Activated CD4-positive, alpha-beta memory T cell treated with anti-CD3 and anti-CD28 coated beads, Interleukin-2, amount 10 ng/mL, durations not matched to agents 7 days and 5 days (primary cell): ENCODE measurements around the gene TYW3. TPM values are rescaled to one million over a fixed set of nuclear protein-coding genes. Genes with fewer than 3 reads are reported as not detected.
"Not testable (repeated sequence)": the region's sequence is repeated elsewhere in the genome, so short reads cannot be mapped to it uniquely, and the experiment has no call there.

Experiments
- CTCF ChIA-PET: fragments of 350-600 bp; sonication (Branson Sonifier 250); formaldehyde crosslinking; loops from one replicate; lab custom pipeline; 2021; ENCODE audit warnings: antibody characterized with exemption, inconsistent platforms; lab: Charles Lee
- POLR2A ChIA-PET: fragments of 350-600 bp; sonication (Branson Sonifier 250); formaldehyde crosslinking; loops from one replicate; lab custom pipeline; 2021; ENCODE audit warnings: antibody characterized with exemption; lab: Charles Lee
- DNase-seq: peaks from one replicate; pipeline ENCODE4 v3.0.0-alpha.2; 2020
- H3K27ac Mint-ChIP-seq: one replicate; pipeline ENCODE4 v1.8.0; 2021; ENCODE audit warnings: mild to moderate bottlenecking, mixed read lengths
- H3K27me3 Mint-ChIP-seq: one replicate; pipeline ENCODE4 v1.8.0; 2021; ENCODE audit warnings: mixed read lengths
- H3K36me3 Mint-ChIP-seq: one replicate; pipeline ENCODE4 v1.8.0; 2021; ENCODE audit warnings: low read depth, mixed read lengths
- H3K4me1 Mint-ChIP-seq: one replicate; pipeline ENCODE4 v1.8.0; 2021; ENCODE audit warnings: mixed read lengths
- H3K4me3 Mint-ChIP-seq: one replicate; pipeline ENCODE4 v1.8.0; 2021; ENCODE audit warnings: mild to moderate bottlenecking, mixed read lengths
- H3K9me3 Mint-ChIP-seq: one replicate; pipeline ENCODE4 v1.8.0; 2021; ENCODE audit warnings: mixed read lengths
- total RNA-seq, 2 experiments: library from RNA; stranded (reverse); gene quantifications; one replicate each; pipeline ENCODE4 v1.2.3, GENCODE V29; 2021

Gene TYW3
- total RNA-seq, 2 experiments from 2014 or later: 16.0 to 16.3 TPM

- H3K27ac Mint-ChIP-seq: peak overlapping the region; percentile 98
- DNase-seq: peak; percentile 40
- peak overlapping the region; percentile 92 for H3K4me3 Mint-ChIP-seq
- H3K9me3 Mint-ChIP-seq: no peaks in the 10 kb centered on the region
- ChIA-PET POLR2A (interaction anchor here (1.0 to 3.1 kb wide), 7 partner anchors 11 to 1053 kb away, joined by 3 to 11 read pairs (median 5); partner anchors contain the start of genes FPGT, LRRIQ3 and RABGGTB), CTCF (interaction anchor here (0.6 to 3.2 kb wide), 12 partner anchors 8 to 656 kb away, joined by 3 to 31 read pairs (median 3); partner anchors contain the start of genes FPGT and LRRIQ3)
- H3K27me3 Mint-ChIP-seq: no peaks in the 10 kb centered on the region
- H3K4me1 Mint-ChIP-seq: peaks cover 44% of the 10 kb centered on the region
- H3K36me3 Mint-ChIP-seq: peaks cover 25% of the 10 kb centered on the region
These were observed 892 bp downstream of the TYW3 start for GRCh38 chr1:74733604-74734484.

- DNase-seq: no peak
These were observed 4.4 kb downstream of the TYW3 start for GRCh38 chr1:74737333-74737732.

DNA sequence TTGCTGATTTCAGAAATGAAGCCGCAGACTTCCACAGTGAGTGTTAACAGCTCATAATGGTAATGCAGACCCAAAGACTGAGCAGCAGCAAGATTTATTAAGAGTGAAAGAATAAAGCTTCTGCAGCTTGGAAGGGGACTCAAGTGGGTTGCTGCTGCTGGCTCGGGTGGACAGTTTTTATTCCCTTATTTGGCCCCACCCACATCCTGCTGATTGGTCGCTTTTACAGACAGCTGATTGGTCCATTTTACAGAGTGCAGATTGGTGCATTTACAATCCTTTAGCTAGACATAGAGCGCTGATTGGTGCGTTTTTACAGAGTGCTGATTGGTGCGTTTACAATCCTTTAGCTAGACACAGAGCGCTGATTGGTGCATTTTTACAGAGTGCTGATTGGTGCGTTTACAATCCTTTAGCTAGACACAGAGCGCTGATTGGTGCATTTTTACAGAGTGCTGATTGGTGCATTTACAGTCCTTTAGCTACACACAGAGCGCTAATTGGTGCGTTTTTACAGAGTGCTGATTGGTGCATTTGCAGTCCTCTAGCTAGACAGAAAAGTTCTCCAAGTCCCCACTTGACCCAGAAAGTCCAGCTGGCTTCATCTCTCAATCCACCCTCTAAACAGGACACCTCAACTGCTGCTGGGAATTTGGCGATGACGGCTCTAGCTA, 7.5 kb downstream of the TYW3 start:
- H3K27ac Mint-ChIP-seq, CTCF ChIA-PET, POLR2A ChIA-PET, DNase-seq, H3K27me3 Mint-ChIP-seq, H3K4me3 Mint-ChIP-seq, H3K4me1 Mint-ChIP-seq: not testable (repeated sequence)
- peaks cover 78% of the 10 kb centered on the region for H3K36me3 Mint-ChIP-seq
- H3K9me3 Mint-ChIP-seq: peaks cover 27% of the 10 kb centered on the region

More at GRCh38 chr1:74737333-74737732, 4.4 kb downstream of the TYW3 start:
- POLR2A ChIA-PET: no interaction called here
- Mint-ChIP-seq H3K4me1 (peaks cover 24% of the 10 kb centered on the region), H3K36me3 (peaks cover 51% of the 10 kb centered on the region), H3K27me3 (no peaks in the 10 kb centered on the region), H3K9me3 (peaks cover 11% of the 10 kb centered on the region), H3K27ac (no peak overlapping the region), H3K4me3 (no peak overlapping the region)
- CTCF ChIA-PET: no interaction called here

- peaks cover 83% of the 10 kb centered on the region for H3K36me3 Mint-ChIP-seq
- H3K9me3 Mint-ChIP-seq: peaks cover 21% of the 10 kb centered on the region
- H3K27ac Mint-ChIP-seq, CTCF ChIA-PET, DNase-seq, H3K4me3 Mint-ChIP-seq, H3K27me3 Mint-ChIP-seq, H3K4me1 Mint-ChIP-seq, POLR2A ChIA-PET: not testable (repeated sequence)
These were observed 12.3 kb downstream of the TYW3 start for GRCh38 chr1:74745247-74745646.

DNA sequence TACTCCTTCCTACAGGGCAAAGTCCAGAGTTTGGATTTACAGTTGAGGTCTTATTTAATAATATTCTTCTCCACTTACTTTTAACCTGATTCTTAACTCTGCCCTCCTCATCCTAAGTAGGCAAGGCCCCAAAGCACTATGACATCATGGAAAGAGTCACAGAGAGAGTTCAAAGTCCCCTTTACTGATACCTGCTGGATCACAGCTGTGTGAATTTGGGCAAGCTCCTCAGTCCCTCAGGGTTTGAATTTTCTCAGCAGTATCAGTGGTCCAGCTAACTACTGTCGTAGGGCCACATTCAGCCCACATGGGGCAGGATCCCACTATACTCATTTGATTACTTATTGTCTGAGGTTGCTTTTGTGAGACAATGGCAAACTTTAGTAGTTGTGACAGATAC, 16.0 kb downstream of the TYW3 start:
- Mint-ChIP-seq H3K9me3 (peaks cover 12% of the 10 kb centered on the region), H3K27ac (no peak overlapping the region), H3K36me3 (peaks cover 75% of the 10 kb centered on the region), H3K4me3 (no peak overlapping the region), H3K27me3 (no peaks in the 10 kb centered on the region), H3K4me1 (no peaks in the 10 kb centered on the region)
- ChIA-PET CTCF (interaction anchor here (0.9 kb wide), 1 partner anchor 16 kb away, joined by 3 read pairs; the partner anchor contains the start of genes CRYZ and TYW3), POLR2A (no interaction called here)
- no peak for DNase-seq

DNA sequence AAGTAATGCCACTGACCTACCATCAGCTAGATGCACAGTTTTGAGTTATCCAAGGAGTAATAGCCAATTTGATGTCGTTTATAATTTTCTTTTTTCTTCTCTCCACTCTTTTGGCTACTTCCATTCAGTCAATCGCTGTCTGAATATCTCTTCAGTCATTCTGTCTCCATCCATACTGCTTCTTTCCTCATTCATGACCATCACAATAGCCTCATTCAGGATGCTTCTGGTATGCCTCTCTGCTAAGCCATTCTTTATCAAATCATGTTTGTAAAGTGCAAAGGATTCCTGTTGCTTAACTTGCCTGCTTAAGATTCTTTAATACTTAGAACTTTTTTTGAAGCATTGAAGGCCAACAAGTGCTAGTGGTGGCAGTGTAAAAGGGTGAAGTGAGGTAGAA, 20.2 kb downstream of the TYW3 start:
- Mint-ChIP-seq H3K4me1 (no peaks in the 10 kb centered on the region), H3K27ac (no peak overlapping the region), H3K36me3 (peaks cover 84% of the 10 kb centered on the region), H3K9me3 (peaks cover 18% of the 10 kb centered on the region), H3K27me3 (no peaks in the 10 kb centered on the region), H3K4me3 (no peak overlapping the region)
- DNase-seq: no peak
- CTCF ChIA-PET: no interaction called here
- POLR2A ChIA-PET: no interaction called here

DNA sequence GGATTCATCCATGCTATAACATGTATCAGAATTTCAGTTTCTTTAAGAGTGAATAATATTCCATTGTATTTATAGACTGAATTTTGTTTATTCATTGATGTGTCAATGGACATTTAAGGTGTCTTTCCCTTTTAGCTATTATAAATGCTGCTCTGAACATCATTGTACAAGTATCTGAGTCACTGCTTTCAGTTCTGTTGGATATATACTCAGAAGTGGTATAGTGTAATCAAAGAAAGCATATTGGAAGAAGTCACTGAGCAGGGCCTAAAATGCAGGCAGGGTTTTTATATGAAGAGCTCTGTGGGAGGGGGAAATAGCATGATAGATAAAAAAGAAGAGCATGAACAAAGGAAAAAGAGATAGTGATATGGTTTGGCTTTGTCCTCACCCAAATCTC, 22.5 kb downstream of the TYW3 start:
- POLR2A ChIA-PET: no interaction called here
- CTCF ChIA-PET: interaction anchor here (0.8 kb wide), 1 partner anchor 14 kb away, joined by 3 read pairs; no protein-coding TSS in a partner anchor
- H3K4me1 Mint-ChIP-seq: no peaks in the 10 kb centered on the region

GRCh38 chr1:74756650-74757049, 23.7 kb downstream of the TYW3 start:
- H3K27ac Mint-ChIP-seq, H3K4me1 Mint-ChIP-seq, CTCF ChIA-PET, H3K4me3 Mint-ChIP-seq, POLR2A ChIA-PET, DNase-seq, H3K27me3 Mint-ChIP-seq: not testable (repeated sequence)
- Mint-ChIP-seq H3K36me3 (peaks cover 82% of the 10 kb centered on the region), H3K9me3 (peaks cover 20% of the 10 kb centered on the region)

More for the DNA sequence above, 22.5 kb downstream of the TYW3 start:
- DNase-seq: no peak
- Mint-ChIP-seq H3K9me3 (peaks cover 20% of the 10 kb centered on the region), H3K36me3 (peaks cover 80% of the 10 kb centered on the region), H3K4me3 (no peak overlapping the region), H3K27ac (no peak overlapping the region), H3K27me3 (no peaks in the 10 kb centered on the region)

GRCh38 chr1:74763807-74764206, 30.9 kb downstream of the TYW3 start:
- Mint-ChIP-seq H3K9me3 (no peaks in the 10 kb centered on the region), H3K27ac (no peak overlapping the region), H3K36me3 (peaks cover 38% of the 10 kb centered on the region), H3K4me1 (peaks cover 3% of the 10 kb centered on the region), H3K27me3 (no peaks in the 10 kb centered on the region), H3K4me3 (no peak overlapping the region)
- DNase-seq: no peak
- POLR2A ChIA-PET: no interaction called here
- CTCF ChIA-PET: interaction anchor here (1.0 kb wide), 1 partner anchor 8 kb away, joined by 3 read pairs; no protein-coding TSS in a partner anchor

DNA sequence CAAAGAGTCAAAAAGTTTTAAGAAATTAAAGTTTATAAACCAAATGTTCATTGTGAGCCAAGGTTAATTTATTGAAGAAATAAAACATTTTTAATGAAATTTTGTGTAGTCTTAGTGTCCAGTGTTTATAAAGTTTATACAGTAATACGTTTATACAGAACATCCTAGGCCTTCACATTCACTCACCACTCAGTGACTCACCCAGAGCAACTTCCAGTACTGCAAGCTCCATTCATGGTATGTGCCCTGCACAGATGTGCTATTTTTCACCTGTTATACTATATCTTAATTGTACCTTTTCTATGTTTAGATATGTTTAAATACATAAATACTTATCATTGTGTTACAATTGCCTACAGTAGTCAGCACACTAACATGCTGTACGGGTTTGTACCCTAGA, 33.6 kb downstream of the TYW3 start:
- H3K9me3 Mint-ChIP-seq: no peaks in the 10 kb centered on the region
- CTCF ChIA-PET: interaction anchor here (1.5 kb wide), 1 partner anchor 468 kb away, joined by 3 read pairs; no protein-coding TSS in a partner anchor
- no peak for DNase-seq
- no peak overlapping the region for H3K4me3 Mint-ChIP-seq
- peaks cover 18% of the 10 kb centered on the region for H3K36me3 Mint-ChIP-seq
- H3K27ac Mint-ChIP-seq: no peak overlapping the region
- H3K27me3 Mint-ChIP-seq: no peaks in the 10 kb centered on the region
- POLR2A ChIA-PET: no interaction called here
- peaks cover 3% of the 10 kb centered on the region for H3K4me1 Mint-ChIP-seq

DNA sequence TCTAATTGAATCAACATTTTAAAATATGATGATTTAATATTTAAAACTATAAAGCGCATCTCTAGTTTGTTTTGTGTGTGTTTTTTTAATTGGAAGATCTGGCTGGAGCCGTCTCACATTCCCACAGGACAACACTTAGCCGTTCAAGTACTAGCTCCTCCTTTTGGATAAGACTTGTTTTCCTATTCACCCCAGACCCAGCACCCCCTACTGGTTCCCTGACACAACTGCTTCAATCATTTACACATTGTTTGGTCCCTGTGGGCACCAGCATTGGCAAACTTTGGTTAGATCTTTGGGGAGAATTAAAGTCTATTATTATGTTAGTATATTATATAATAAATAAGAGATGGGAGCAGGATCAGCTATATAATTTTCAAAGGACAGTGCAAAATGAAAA, 34.5 kb downstream of the TYW3 start:
- ChIA-PET POLR2A (no interaction called here), CTCF (interaction anchor here (0.8 to 1.2 kb wide), 3 partner anchors 9 to 34 kb away, joined by 3 to 4 read pairs (median 3); no protein-coding TSS in a partner anchor)
- no peak for DNase-seq
- Mint-ChIP-seq H3K36me3 (peaks cover 11% of the 10 kb centered on the region), H3K4me1 (peaks cover 3% of the 10 kb centered on the region), H3K9me3 (no peaks in the 10 kb centered on the region), H3K27ac (no peak overlapping the region), H3K4me3 (no peak overlapping the region), H3K27me3 (no peaks in the 10 kb centered on the region)

DNA sequence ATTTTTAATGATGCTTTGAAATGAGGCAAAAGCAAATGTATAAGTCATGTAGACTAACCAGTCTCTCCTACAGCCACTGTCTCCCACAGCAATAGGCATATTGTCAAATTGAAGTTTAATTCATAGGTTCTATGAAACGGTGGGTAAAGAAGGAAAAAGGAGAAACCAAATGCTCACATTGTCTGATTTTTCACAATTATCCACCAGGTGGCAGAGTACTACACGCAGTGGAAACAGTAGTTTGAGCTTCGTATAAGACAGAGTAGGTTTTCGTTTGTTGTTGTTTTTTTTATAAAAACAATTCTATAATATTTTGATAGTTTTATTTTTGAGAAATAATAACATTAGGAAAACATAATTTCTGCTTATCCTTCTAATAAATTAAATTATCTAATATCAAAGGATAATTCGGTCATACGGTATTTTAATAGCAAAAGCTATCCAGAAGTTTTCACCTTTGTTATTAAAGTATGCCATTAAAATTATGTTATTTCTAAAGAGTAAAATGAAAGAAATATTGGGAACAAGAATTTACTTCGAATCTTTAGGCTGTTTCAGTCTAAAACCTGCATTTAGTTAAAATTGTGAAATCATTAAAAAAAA, 39.1 kb downstream of the TYW3 start:
- ChIA-PET POLR2A (interaction anchor here (0.6 kb wide), 1 partner anchor 38 kb away, joined by 3 read pairs; the partner anchor contains the start of gene TYW3), CTCF (interaction anchor here (0.6 to 1.4 kb wide), 6 partner anchors 8 to 432 kb away, joined by 3 to 14 read pairs (median 3); no protein-coding TSS in a partner anchor)
- no peak for DNase-seq
- no peak overlapping the region for H3K4me3 Mint-ChIP-seq
- H3K27me3 Mint-ChIP-seq: peaks cover 7% of the 10 kb centered on the region
- H3K36me3 Mint-ChIP-seq: no peaks in the 10 kb centered on the region
- no peaks in the 10 kb centered on the region for H3K9me3 Mint-ChIP-seq
- H3K4me1 Mint-ChIP-seq: no peaks in the 10 kb centered on the region
- no peak overlapping the region for H3K27ac Mint-ChIP-seq
